Astrocyte of the spinal cord (primary cell): ENCODE data around the gene LTO1.

Experiments used
- DNase-seq: peaks from one replicate; pipeline ENCODE4 v3.0.0; 2011; ENCODE audit warnings: low read depth, low spot score
- H3K4me3 ChIP-seq: 2 replicates; pipeline ENCODE4 v1.5.1; 2011; ENCODE audit warnings: low read depth, mild to moderate bottlenecking, low read length, moderate library complexity
- in situ Hi-C: cut with HindIII; loops from 2 replicates; pipeline ENCODE4 v1.10.0; 2017; ENCODE audit warnings: low sequenced_read_pairs
- TF ChIP-seq, protein P1 (sequence below): IDR thresholded peaks from 2 replicates; pipeline ENCODE4 v1.5.1; 2012; ENCODE audit warnings: low read depth, mild to moderate bottlenecking, low read length, inconsistent platforms

Gene LTO1

DNA sequence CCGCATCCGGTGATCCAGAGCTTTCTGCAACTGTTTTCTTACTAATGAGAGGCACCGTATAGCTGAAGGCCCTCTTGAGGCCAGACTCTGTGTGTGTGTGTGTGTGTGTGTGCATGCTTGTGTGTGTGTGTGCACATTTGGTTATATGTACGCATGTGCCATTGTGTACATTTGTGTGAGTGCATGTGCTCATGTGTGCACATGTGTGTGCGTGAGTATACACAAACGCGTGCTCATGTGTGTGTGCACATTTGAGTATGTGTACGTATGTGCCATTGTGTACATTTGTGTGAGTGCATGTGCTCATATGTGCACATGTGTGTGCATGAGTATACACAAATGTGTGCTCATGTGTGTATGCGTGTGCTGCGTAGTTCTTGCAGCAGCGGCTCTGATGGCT is 40.9 kb upstream of the LTO1 start:
- TF ChIP-seq, protein P1, sequence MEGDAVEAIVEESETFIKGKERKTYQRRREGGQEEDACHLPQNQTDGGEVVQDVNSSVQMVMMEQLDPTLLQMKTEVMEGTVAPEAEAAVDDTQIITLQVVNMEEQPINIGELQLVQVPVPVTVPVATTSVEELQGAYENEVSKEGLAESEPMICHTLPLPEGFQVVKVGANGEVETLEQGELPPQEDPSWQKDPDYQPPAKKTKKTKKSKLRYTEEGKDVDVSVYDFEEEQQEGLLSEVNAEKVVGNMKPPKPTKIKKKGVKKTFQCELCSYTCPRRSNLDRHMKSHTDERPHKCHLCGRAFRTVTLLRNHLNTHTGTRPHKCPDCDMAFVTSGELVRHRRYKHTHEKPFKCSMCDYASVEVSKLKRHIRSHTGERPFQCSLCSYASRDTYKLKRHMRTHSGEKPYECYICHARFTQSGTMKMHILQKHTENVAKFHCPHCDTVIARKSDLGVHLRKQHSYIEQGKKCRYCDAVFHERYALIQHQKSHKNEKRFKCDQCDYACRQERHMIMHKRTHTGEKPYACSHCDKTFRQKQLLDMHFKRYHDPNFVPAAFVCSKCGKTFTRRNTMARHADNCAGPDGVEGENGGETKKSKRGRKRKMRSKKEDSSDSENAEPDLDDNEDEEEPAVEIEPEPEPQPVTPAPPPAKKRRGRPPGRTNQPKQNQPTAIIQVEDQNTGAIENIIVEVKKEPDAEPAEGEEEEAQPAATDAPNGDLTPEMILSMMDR, result no peak

GRCh38 chr11:69715446-69715845 is 40.3 kb upstream of the LTO1 start:
- no peak for DNase-seq
- TF ChIP-seq, protein P1, result no peak
- in situ Hi-C loops, result no loop called here
- no peak overlapping the region for H3K4me3 ChIP-seq

More for the DNA sequence above, 40.9 kb upstream of the LTO1 start:
- no peak for DNase-seq
- H3K4me3 ChIP-seq, result no peak overlapping the region
- in situ Hi-C loops, result no loop called here

- TF ChIP-seq, protein P1, result no peak
- in situ Hi-C loops, result no loop called here
- no peak for DNase-seq
- H3K4me3 ChIP-seq, result no peak overlapping the region
Measured at GRCh38 chr11:69711822-69712801, 37.0 kb upstream of the LTO1 start.

DNA sequence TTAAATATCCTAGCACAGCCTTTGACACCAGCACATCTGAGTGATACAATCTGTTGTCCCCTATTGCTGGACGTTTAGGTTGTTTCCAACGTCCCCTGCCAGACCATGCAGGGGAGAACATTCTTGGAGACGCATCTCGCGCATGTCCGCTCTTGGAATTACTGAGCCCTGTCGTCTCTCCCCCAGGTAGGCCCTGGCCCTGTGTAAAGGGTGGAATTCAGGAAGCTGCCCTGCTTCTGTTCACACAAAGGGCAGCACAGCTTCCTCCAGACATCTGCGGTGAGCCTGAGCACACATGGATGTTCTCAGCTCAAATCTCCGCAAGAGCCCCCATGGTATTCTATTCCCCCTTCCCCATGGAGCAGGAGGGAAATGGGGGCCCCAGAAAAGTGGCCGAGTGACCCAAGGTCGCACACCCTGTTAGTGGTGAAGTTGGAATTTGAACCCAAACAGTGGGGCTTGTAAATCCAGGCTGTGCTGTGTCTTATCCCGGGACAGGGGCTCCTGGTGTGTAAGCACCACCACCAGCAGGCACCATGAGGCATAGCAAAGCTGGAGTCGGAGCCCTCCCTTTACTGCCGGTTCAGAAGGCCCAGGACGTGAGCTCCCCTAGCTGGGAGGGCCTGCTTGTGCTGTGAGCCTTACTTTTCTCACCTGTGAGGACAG is 33.7 kb upstream of the LTO1 start:
- in situ Hi-C loops, result no loop called here
- no peak for DNase-seq
- TF ChIP-seq, protein P1, result no peak
- H3K4me3 ChIP-seq, result no peak overlapping the region

- no peak overlapping the region for H3K4me3 ChIP-seq
- TF ChIP-seq, protein P1, result no peak
- in situ Hi-C loops, result no loop called here
- DNase-seq, result no peak
Measured at GRCh38 chr11:69707176-69707575, 32.0 kb upstream of the LTO1 start.

DNA sequence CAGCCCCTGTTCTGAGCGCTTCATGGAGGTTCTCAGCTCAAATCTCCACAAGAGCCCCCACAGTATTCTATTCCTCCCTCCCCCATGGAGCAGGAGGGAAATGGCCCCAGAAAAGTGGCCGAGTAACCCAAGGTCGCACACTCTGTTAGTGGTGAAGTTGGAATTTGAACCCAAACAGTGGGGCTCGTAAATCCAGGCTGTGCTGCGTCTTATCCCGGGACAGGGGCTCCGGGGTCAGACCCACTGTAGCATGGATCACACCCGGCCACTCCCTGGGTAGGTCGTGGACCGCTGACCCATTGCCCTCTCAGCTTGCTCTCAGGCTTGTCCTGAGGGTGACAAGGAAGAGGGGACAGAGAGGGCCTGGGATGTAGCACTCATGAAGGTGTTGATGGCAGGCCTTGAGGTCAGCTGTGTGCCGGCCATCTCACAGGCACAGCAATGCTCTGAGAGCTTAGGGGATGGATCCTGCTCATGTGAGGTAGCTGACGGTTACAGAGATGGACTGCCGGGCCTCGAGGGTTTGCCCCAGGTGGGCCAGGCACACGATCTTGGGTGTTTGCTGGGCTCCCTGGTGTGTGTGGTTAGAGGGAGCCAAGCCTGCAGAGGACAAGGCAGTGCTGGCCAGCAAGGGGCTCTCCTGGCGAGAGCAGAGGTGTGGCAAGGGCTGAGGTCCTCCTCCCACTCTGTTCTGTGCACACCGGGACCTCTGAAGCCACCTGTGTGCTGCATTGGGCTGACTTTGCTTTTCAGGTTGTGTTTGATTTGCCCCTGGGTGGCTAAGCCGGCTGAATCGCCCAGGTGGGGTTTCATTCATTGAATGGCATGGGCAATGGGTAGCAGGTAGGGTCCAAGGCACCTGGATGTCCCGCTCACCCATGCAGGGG is 31.0 kb upstream of the LTO1 start:
- in situ Hi-C loops, result no loop called here
- DNase-seq, result no peak
- H3K4me3 ChIP-seq, result no peak overlapping the region
- TF ChIP-seq, protein P1, result no peak
